ENCODE measurements around the gene TSSC4.

The TSSC4 gene

GRCh38 chr11:2400762-2401435 is 349 bp downstream of the TSSC4 start:
- DNase-seq (ENCODE audit: low spot score) = no peak

- DNase-seq (ENCODE audit: low spot score) = no peak
Observed at GRCh38 chr11:2401436-2401984, 960 bp downstream of the TSSC4 start.

GRCh38 chr11:2402106-2402505 is 1.6 kb downstream of the TSSC4 start:
- no peak for DNase-seq (ENCODE audit: low spot score)

- no peak for DNase-seq (ENCODE audit: low spot score)
Observed at GRCh38 chr11:2402890-2403645, 2.5 kb downstream of the TSSC4 start.

- DNase-seq (ENCODE audit: low spot score) = no peak
Observed at GRCh38 chr11:2404735-2405196, 4.2 kb downstream of the TSSC4 start.

GRCh38 chr11:2406451-2406850 is 5.9 kb downstream of the TSSC4 start:
- no peak for DNase-seq (ENCODE audit: low spot score)

GRCh38 chr11:2406878-2407410 is 6.4 kb downstream of the TSSC4 start:
- no peak for DNase-seq (ENCODE audit: low spot score)

- no peak for DNase-seq (ENCODE audit: low spot score)
Observed at GRCh38 chr11:2408671-2409070, 8.1 kb downstream of the TSSC4 start.

GRCh38 chr11:2409126-2409525 is 8.6 kb downstream of the TSSC4 start:
- DNase-seq (ENCODE audit: low spot score) = no peak

GRCh38 chr11:2409611-2410468 is 9.3 kb downstream of the TSSC4 start:
- no peak for DNase-seq (ENCODE audit: low spot score)

- no peak for DNase-seq (ENCODE audit: low spot score)
Observed at GRCh38 chr11:2410616-2411015, 10.1 kb downstream of the TSSC4 start.

GRCh38 chr11:2411446-2412305 is 11.1 kb downstream of the TSSC4 start:
- DNase-seq (ENCODE audit: low spot score) = no peak

GRCh38 chr11:2412323-2412722 is 11.8 kb downstream of the TSSC4 start:
- DNase-seq (ENCODE audit: low spot score) = no peak

- no peak for DNase-seq (ENCODE audit: low spot score)
Observed at GRCh38 chr11:2413742-2414579, 13.4 kb downstream of the TSSC4 start.

- DNase-seq (ENCODE audit: low spot score) = no peak
Observed at GRCh38 chr11:2414616-2415015, 14.1 kb downstream of the TSSC4 start.

GRCh38 chr11:2415171-2415570 is 14.6 kb downstream of the TSSC4 start:
- DNase-seq (ENCODE audit: low spot score) = no peak

- DNase-seq (ENCODE audit: low spot score) = no peak
Observed at GRCh38 chr11:2415601-2416380, 15.2 kb downstream of the TSSC4 start.

- no peak for DNase-seq (ENCODE audit: low spot score)
Observed at GRCh38 chr11:2416765-2417164, 16.2 kb downstream of the TSSC4 start.

Measured in ecto neural progenitor cell (in vitro differentiated cells).